ENCODE results near the gene SUCO.

The SUCO gene

GRCh38 chr1:172623748-172624147 is 90.8 kb downstream of the SUCO start:
- CTCF ChIA-PET: no interaction called here

GRCh38 chr1:172626845-172627244 is 93.9 kb downstream of the SUCO start:
- ChIA-PET CTCF (no interaction called here), POLR2A (no interaction called here)
- TF ChIP-seq SUZ12 (IDR thresholded peaks at IDR 0.05) (no peak), NFRKB (IDR thresholded peaks at IDR 0.05) (no peak), FOXK2 (IDR thresholded peaks at IDR 0.05) (no peak), L3MBTL2 (conservative IDR thresholded peaks at IDR 0.05) (no peak), FOXM1 (IDR thresholded peaks at IDR 0.05; ENCODE audit: borderline replicate concordance) (no peak), CTBP1 (IDR thresholded peaks at IDR 0.05; ENCODE audit: borderline replicate concordance) (no peak), LEF1 (IDR thresholded peaks at IDR 0.05; ENCODE audit: borderline replicate concordance) (no peak), ARNT (IDR thresholded peaks at IDR 0.05) (no peak)
- TF ChIP-seq, protein P1, sequence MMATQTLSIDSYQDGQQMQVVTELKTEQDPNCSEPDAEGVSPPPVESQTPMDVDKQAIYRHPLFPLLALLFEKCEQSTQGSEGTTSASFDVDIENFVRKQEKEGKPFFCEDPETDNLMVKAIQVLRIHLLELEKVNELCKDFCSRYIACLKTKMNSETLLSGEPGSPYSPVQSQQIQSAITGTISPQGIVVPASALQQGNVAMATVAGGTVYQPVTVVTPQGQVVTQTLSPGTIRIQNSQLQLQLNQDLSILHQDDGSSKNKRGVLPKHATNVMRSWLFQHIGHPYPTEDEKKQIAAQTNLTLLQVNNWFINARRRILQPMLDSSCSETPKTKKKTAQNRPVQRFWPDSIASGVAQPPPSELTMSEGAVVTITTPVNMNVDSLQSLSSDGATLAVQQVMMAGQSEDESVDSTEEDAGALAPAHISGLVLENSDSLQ (IDR thresholded peaks at IDR 0.05): no peak
- DNase-seq (ENCODE audit: extremely low spot score): no peak

More at GRCh38 chr1:172623748-172624147, 90.8 kb downstream of the SUCO start:
- POLR2A ChIA-PET: no interaction called here
- TF ChIP-seq TARDBP (IDR thresholded peaks at IDR 0.05): no peak
- TF ChIP-seq SUZ12 (IDR thresholded peaks at IDR 0.05): no peak
- no peak for TF ChIP-seq ELF4 (IDR thresholded peaks at IDR 0.05)
- TF ChIP-seq, protein P1 (IDR thresholded peaks at IDR 0.05): no peak
- TF ChIP-seq ZNF384 (IDR thresholded peaks at IDR 0.05): no peak
- no peak for TF ChIP-seq LEF1 (IDR thresholded peaks at IDR 0.05; ENCODE audit: borderline replicate concordance)
- no peak for TF ChIP-seq BHLHE40 (IDR thresholded peaks at IDR 0.05; ENCODE audit: borderline replicate concordance)
- no peak for TF ChIP-seq L3MBTL2 (conservative IDR thresholded peaks at IDR 0.05)
- no peak for TF ChIP-seq FOXA1 (IDR thresholded peaks at IDR 0.05)
- TF ChIP-seq ARNT (IDR thresholded peaks at IDR 0.05): no peak
- no peak for TF ChIP-seq HDGF (IDR thresholded peaks at IDR 0.05; ENCODE audit: borderline replicate concordance)
- TF ChIP-seq FOXM1 (IDR thresholded peaks at IDR 0.05; ENCODE audit: borderline replicate concordance): no peak
- TF ChIP-seq FOXK2 (IDR thresholded peaks at IDR 0.05): no peak
- no peak for TF ChIP-seq NFRKB (IDR thresholded peaks at IDR 0.05)
- no peak for TF ChIP-seq SP1 (IDR thresholded peaks at IDR 0.05)
- no peak for TF ChIP-seq CTBP1 (IDR thresholded peaks at IDR 0.05; ENCODE audit: borderline replicate concordance)
- DNase-seq (ENCODE audit: extremely low spot score): no peak

DNA sequence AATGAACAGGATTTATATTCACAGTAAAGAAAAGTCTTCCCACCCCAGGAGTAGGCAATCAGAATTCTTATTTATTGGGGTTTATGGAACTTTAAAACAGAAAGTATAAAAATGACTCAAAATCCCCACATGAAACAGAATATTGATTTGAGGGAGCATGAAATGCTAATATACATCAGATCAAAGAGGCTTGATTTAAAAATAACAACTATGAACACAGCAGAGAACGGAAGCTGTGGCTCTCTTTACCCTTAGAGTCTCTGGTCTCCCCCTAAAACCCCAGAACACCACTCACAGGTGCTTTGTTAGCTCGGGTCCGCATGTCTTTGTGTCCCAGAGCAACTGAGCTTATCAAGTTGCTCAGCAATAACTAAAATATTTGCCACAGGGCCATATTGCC is 94.8 kb downstream of the SUCO start:
- no peak for DNase-seq (ENCODE audit: extremely low spot score)
- POLR2A ChIA-PET: no interaction called here
- TF ChIP-seq FOXK2 (IDR thresholded peaks at IDR 0.05) (no peak), CTBP1 (IDR thresholded peaks at IDR 0.05; ENCODE audit: borderline replicate concordance) (no peak), FOXM1 (IDR thresholded peaks at IDR 0.05; ENCODE audit: borderline replicate concordance) (no peak), ARNT (IDR thresholded peaks at IDR 0.05) (no peak), ELF4 (IDR thresholded peaks at IDR 0.05) (no peak), LEF1 (IDR thresholded peaks at IDR 0.05; ENCODE audit: borderline replicate concordance) (no peak), TARDBP (IDR thresholded peaks at IDR 0.05) (no peak), ZNF384 (IDR thresholded peaks at IDR 0.05) (no peak), FOXA1 (IDR thresholded peaks at IDR 0.05) (no peak), SP1 (IDR thresholded peaks at IDR 0.05) (no peak), SUZ12 (IDR thresholded peaks at IDR 0.05) (no peak)
- TF ChIP-seq, protein P1 (IDR thresholded peaks at IDR 0.05): no peak
- CTCF ChIA-PET: no interaction called here

- TF ChIP-seq SP1 (IDR thresholded peaks at IDR 0.05): no peak
- no peak for TF ChIP-seq FOXM1 (IDR thresholded peaks at IDR 0.05; ENCODE audit: borderline replicate concordance)
- no peak for TF ChIP-seq ELF4 (IDR thresholded peaks at IDR 0.05)
- no peak for TF ChIP-seq TARDBP (IDR thresholded peaks at IDR 0.05)
- no peak for TF ChIP-seq BHLHE40 (IDR thresholded peaks at IDR 0.05; ENCODE audit: borderline replicate concordance)
- no peak for TF ChIP-seq FOXA1 (IDR thresholded peaks at IDR 0.05)
- TF ChIP-seq ARNT (IDR thresholded peaks at IDR 0.05): no peak
- no peak for TF ChIP-seq L3MBTL2 (conservative IDR thresholded peaks at IDR 0.05)
- TF ChIP-seq, protein P1 (IDR thresholded peaks at IDR 0.05): no peak
- no peak for TF ChIP-seq FOXK2 (IDR thresholded peaks at IDR 0.05)
- TF ChIP-seq NFRKB (IDR thresholded peaks at IDR 0.05): no peak
- TF ChIP-seq SUZ12 (IDR thresholded peaks at IDR 0.05): no peak
- no peak for TF ChIP-seq ZNF384 (IDR thresholded peaks at IDR 0.05)
- TF ChIP-seq LEF1 (IDR thresholded peaks at IDR 0.05; ENCODE audit: borderline replicate concordance): no peak
- TF ChIP-seq HDGF (IDR thresholded peaks at IDR 0.05; ENCODE audit: borderline replicate concordance): no peak
- no peak for TF ChIP-seq CTBP1 (IDR thresholded peaks at IDR 0.05; ENCODE audit: borderline replicate concordance)
- CTCF ChIA-PET: no interaction called here
- POLR2A ChIA-PET: no interaction called here
- DNase-seq (ENCODE audit: extremely low spot score): no peak
Measured at GRCh38 chr1:172628401-172628800, 95.5 kb downstream of the SUCO start.

DNA sequence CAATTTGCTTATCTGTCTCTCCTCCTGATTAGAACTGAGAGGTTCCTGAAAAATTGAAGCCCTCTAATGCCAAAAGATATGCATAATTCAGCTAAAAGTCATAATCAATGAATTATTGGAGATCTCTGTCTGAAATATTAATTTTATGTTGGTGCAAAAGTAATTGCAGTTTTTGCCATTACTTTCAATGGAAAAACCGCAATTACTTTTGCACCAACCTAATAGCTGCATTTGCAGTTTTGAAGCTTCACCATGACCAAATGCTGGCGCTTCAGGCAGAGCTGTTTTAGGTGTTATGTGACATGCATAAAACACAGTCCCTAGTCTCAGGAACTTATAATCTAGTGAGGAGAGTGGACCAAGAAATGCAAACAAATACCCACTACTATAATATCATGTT is 96.2 kb downstream of the SUCO start:
- DNase-seq (ENCODE audit: extremely low spot score): no peak
- no peak for TF ChIP-seq CTBP1 (IDR thresholded peaks at IDR 0.05; ENCODE audit: borderline replicate concordance)
- no peak for TF ChIP-seq ARNT (IDR thresholded peaks at IDR 0.05)
- TF ChIP-seq ELF4 (IDR thresholded peaks at IDR 0.05): peak; percentile 62; the same call in 1 of the 2 replicates
- no peak for TF ChIP-seq TARDBP (IDR thresholded peaks at IDR 0.05)
- TF ChIP-seq, protein P1 (IDR thresholded peaks at IDR 0.05): no peak
- TF ChIP-seq LEF1 (IDR thresholded peaks at IDR 0.05; ENCODE audit: borderline replicate concordance): no peak
- no peak for TF ChIP-seq FOXM1 (IDR thresholded peaks at IDR 0.05; ENCODE audit: borderline replicate concordance)
- CTCF ChIA-PET: no interaction called here
- POLR2A ChIA-PET: no interaction called here

Measured in HEK293T (cell line).